K562 treated with DMSO at 1 percent for 12 hours (cell line): ENCODE measurements around the gene NUDT19. TPM values are rescaled to one million over a fixed set of nuclear protein-coding genes. Genes with fewer than 3 reads are reported as not detected.

Source experiments
- total RNA-seq: library from RNA; unstranded; fragments of 300-600 nt; gene quantifications from 2 replicates; pipeline ENCODE4 v1.2.3, GENCODE V29; 2022; ENCODE audit not compliant: insufficient read depth

Gene NUDT19
- 8.7 and 19.4 TPM in 2 replicates for total RNA-seq

DNA sequence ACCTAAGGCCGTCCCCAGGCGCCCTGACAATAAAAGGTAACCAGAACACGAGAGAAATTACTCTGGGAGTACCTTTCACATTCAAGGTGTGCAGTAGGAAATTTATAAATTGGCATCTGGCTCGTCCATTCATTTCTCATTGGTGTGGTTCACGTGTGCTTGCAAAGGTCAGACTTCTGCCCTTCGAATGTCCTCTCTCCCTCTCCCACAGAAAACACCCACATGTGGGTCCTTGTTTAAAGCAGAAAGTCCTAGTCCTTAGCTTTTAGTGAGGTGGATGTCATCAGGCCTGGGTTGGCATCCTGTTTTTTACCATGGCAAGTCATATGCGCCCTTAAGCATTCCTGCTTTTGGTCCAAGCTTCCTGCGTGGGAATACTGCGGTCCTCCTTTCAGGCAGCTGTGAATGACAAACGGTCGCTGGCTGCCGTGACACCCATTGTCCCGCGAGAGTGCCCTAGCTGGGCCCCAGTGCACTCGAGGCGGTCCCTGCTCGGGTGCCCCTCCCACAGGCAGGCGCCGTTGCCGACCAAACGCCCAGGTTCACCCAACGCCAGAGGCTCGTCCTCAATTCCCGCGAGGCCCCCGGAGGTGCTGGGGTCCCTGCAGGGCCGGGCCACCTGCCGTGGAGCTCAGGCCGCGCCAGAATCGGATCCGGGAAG is at the start of gene NUDT19:
Gene NUDT19, plus strand, starts transcription at position 531 of the 661 bp plus-strand sequence. CDS start 140 bp downstream, outside the sequence.

DNA sequence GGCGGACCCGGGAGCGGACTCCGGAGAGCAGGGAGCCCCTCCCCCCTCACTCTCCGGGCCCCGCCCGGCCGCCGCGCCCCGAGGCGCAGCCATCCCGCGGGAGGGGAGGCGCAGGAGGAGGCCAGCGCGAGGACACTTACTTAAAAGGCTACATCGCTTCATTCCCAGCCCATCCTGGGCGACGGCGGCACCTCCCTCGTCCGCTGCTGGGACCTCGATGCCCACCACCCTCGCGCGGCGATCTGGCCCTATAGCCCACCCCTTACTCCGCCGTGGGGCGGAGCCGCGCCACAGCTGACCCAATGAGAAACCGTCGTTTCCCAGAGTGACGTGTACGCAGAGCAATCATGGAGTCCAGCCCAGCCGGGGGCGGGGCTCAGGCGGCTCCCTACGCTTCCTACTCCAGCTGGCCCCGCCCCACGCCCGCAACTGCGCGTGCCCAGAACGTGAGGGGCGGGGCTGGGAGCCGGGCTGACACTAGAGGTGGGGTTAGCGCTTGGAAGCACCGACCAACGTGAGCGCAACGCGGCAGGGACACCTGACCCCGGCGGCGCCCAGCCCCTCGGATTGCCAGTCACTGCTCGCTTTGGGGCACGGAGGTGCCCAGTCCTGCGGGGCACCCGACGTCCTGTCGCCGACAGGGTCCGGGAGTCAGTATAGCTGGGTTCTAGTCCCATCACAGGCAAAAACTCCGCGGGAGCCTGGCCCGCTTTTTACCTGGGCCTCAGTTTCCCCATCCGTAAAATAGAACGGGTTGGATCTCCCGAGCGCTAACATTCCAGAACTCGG is 16.5 kb upstream of the NUDT19 start, which contains the start of gene ANKRD27:
Gene ANKRD27, minus strand, starts transcription at position 250 of the 789 bp plus-strand sequence. CDS start 16,165 bp downstream, outside the sequence.

DNA sequence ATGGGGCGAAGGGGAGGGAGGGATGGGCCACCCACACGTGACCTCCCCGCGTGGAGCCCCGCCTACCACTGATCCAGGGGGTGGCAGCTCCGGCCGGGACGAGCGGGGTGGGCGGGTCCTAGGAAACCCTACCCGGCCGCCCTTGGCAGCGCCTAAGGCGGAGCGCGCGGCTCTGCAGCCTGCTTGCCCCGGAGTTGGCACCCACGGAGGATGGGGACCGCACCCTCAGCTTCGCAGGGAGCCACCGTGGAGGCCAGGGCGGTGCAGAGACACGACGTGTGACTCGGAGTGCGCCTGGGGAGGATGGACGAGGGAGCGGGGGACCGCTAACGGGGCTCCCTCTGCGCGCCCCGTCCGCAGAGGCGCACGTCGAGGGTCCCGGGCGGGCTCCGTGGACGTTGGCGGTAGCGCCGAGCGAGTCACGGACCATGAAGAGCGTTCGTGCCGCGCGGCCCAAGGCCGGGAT is 15.9 kb upstream of the NUDT19 start, which contains the start of gene RGS9BP:
Gene RGS9BP, plus strand, starts transcription at position 129 of the 466 bp plus-strand sequence. CDS start 416 bp downstream, outside the sequence.

DNA sequence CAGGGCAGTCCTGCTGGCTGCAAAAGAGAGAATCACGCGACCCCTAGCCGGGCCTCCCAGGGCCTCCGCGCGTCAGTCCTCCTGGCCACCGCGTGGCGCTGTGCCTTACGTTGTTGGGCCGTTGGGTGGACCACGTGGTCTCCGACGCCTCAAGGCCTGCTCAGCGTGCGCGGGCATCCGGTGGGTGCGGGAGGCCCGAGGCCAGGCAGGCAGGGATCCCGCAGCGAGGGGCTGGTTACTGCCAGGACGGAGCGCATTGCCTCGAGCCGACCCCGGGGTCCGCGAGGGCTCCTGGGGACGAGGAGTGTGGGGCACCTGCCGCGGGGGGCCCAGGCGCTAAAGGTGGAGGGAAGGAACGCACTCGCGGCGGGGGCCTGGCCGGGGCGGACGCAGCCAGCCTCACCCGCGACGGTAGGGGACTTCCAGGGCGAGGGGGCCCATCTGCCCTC is 28.0 kb downstream of the NUDT19 start, which contains the start of gene TDRD12:
Gene TDRD12, plus strand, starts transcription at position 157 of the 449 bp plus-strand sequence. CDS start 306 bp downstream, outside the sequence.

Other genes with a start within 250 kb of the NUDT19 start
- 95.9 and 108 TPM in 2 replicates for gene PDCD5, start 110.6 kb upstream of the NUDT19 start, total RNA-seq
- gene ANKRD27, start 16.6 kb upstream of the NUDT19 start, total RNA-seq = 14.1 and 42.2 TPM in 2 replicates
- 0.73 and 0.74 TPM in 2 replicates for gene RGS9BP, start 16.0 kb upstream of the NUDT19 start, total RNA-seq
- gene TDRD12, start 27.9 kb downstream of the NUDT19 start, total RNA-seq = not detected in 2 replicates
- not detected in 2 replicates for gene SLC7A9, start 177.9 kb downstream of the NUDT19 start, total RNA-seq